ENCODE measurements around the gene HK2.
A peak's percentile ranks its signal among the peaks of the same experiment; 100 is the strongest.
"Not testable (repeated sequence)": the region's sequence is repeated elsewhere in the genome, so short reads cannot be mapped to it uniquely, and the experiment has no call there.

The HK2 gene

GRCh38 chr2:74835831-74836674 is 2.1 kb downstream of the HK2 start:
- DNase-seq: no peak

- DNase-seq: no peak
These were observed 2.9 kb downstream of the HK2 start for GRCh38 chr2:74836675-74837401.

GRCh38 chr2:74841641-74842040 is 7.7 kb downstream of the HK2 start:
- DNase-seq: no peak

- DNase-seq: no peak
These were observed 9.5 kb downstream of the HK2 start for GRCh38 chr2:74843433-74843832.

GRCh38 chr2:74843899-74844298 is 10.0 kb downstream of the HK2 start:
- peak; percentile 23 for DNase-seq

GRCh38 chr2:74844752-74845151 is 10.8 kb downstream of the HK2 start:
- DNase-seq: no peak

GRCh38 chr2:74845217-74845751 is 11.4 kb downstream of the HK2 start:
- peak; percentile 28 for DNase-seq

- DNase-seq: no peak
These were observed 12.1 kb downstream of the HK2 start for GRCh38 chr2:74845991-74846390.

- DNase-seq: no peak
These were observed 12.6 kb downstream of the HK2 start for GRCh38 chr2:74846481-74846880.

- no peak for DNase-seq
These were observed 13.3 kb downstream of the HK2 start for GRCh38 chr2:74847070-74847858.

- DNase-seq: peak; percentile 27
These were observed 15.4 kb downstream of the HK2 start for GRCh38 chr2:74849228-74849892.

- DNase-seq: no peak
These were observed 16.7 kb downstream of the HK2 start for GRCh38 chr2:74850496-74851190.

GRCh38 chr2:74851191-74851566 is 17.3 kb downstream of the HK2 start:
- DNase-seq: no peak

- not testable (repeated sequence) for DNase-seq
These were observed 19.4 kb downstream of the HK2 start for GRCh38 chr2:74853360-74853759.

- DNase-seq: no peak
These were observed 20.5 kb downstream of the HK2 start for GRCh38 chr2:74854401-74854800.

GRCh38 chr2:74855114-74855707 is 21.3 kb downstream of the HK2 start:
- DNase-seq: not testable (repeated sequence)

- no peak for DNase-seq
These were observed 22.2 kb downstream of the HK2 start for GRCh38 chr2:74856004-74856578.

GRCh38 chr2:74856599-74856998 is 22.7 kb downstream of the HK2 start:
- no peak for DNase-seq

GRCh38 chr2:74857215-74857614 is 23.3 kb downstream of the HK2 start:
- DNase-seq: no peak

GRCh38 chr2:74857725-74858124 is 23.8 kb downstream of the HK2 start:
- no peak for DNase-seq

- no peak for DNase-seq
These were observed 24.4 kb downstream of the HK2 start for GRCh38 chr2:74858281-74858680.

Measured in activated naive CD4-positive, alpha-beta T cell treated with Interleukin-2 at 50 U/mL for 16 hours (primary cell).